Measurements from ENCODE around the gene ANKH.

- TF ChIP-seq, protein P1, sequence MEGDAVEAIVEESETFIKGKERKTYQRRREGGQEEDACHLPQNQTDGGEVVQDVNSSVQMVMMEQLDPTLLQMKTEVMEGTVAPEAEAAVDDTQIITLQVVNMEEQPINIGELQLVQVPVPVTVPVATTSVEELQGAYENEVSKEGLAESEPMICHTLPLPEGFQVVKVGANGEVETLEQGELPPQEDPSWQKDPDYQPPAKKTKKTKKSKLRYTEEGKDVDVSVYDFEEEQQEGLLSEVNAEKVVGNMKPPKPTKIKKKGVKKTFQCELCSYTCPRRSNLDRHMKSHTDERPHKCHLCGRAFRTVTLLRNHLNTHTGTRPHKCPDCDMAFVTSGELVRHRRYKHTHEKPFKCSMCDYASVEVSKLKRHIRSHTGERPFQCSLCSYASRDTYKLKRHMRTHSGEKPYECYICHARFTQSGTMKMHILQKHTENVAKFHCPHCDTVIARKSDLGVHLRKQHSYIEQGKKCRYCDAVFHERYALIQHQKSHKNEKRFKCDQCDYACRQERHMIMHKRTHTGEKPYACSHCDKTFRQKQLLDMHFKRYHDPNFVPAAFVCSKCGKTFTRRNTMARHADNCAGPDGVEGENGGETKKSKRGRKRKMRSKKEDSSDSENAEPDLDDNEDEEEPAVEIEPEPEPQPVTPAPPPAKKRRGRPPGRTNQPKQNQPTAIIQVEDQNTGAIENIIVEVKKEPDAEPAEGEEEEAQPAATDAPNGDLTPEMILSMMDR (IDR thresholded peaks at IDR 0.05): no peak
- no peak for TF ChIP-seq EZH2 (IDR thresholded peaks at IDR 0.05; ENCODE audit: borderline replicate concordance, insufficient read depth, low read depth, low read length, poor library complexity, severe bottlenecking)
These were observed 4.5 kb upstream of the ANKH start for GRCh38 chr5:14876095-14876494.
